Subcutaneous abdominal adipose tissue (tissue), 5 donors: ENCODE data around the gene SCT.

Source experiments
- H3K27ac ChIP-seq: one replicate; pipeline ENCODE4 v1.7.0; 2013; ENCODE audit warnings: low read depth, mild to moderate bottlenecking, inconsistent platforms, low read length, moderate library complexity
- H3K27me3 ChIP-seq, 5 donors: one replicate each; pipeline ENCODE4 v1.7.0; 2013; ENCODE audit warnings: low read length in 5 of 5, inconsistent platforms in 1 of 5; ENCODE audit not compliant: control insufficient read depth in 5 of 5, insufficient read depth in 4 of 5
- H3K36me3 ChIP-seq, 5 donors: one replicate each; pipeline ENCODE4 v1.7.0; 2013; ENCODE audit warnings: low read length in 5 of 5; ENCODE audit not compliant: control insufficient read depth in 5 of 5, insufficient read depth in 5 of 5
- H3K4me1 ChIP-seq, 5 donors: one replicate each; pipeline ENCODE4 v1.7.0; 2013; ENCODE audit warnings: low read length in 5 of 5, mild to moderate bottlenecking in 3 of 5, moderate library complexity in 1 of 5; ENCODE audit not compliant: control insufficient read depth in 5 of 5, insufficient read depth in 5 of 5
- H3K4me3 ChIP-seq, 5 donors: one replicate each; pipeline ENCODE4 v1.7.0; 2013; ENCODE audit warnings: low read length in 5 of 5, low read depth in 1 of 5
- H3K9ac ChIP-seq, 5 donors: one replicate each; pipeline ENCODE4 v1.7.0; 2013; ENCODE audit warnings: low read length in 5 of 5, mild to moderate bottlenecking in 4 of 5, moderate library complexity in 3 of 5
- H3K9me3 ChIP-seq, 5 donors: one replicate each; pipeline ENCODE4 v1.7.0; 2013; ENCODE audit warnings: low read length in 5 of 5; ENCODE audit not compliant: control insufficient read depth in 5 of 5
- donor health status: healthy.
- donor health status: healthy.
- donor health status: healthy.
- donor health status: healthy.
- donor health status: healthy.

Gene SCT

DNA sequence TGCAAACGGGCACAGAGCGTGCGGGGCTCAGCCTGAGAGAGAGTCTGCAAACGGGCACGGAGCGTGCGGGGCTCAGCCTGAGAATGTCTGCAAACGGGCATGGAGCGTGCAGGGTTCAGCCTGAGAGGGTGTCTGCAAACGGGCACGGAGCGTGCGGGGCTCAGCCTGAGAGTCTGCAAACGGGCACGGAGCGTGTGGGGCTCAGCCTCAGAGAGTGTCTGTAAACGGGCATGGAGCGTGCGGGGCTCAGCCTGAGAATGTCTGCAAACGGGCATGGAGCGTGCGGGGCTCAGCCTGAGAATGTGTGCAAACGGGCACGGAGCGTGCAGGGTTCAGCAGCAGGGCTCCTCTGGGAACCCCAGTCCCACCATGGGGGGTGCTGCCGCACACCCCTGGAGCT is 37.2 kb downstream of the SCT start:
- H3K4me1 ChIP-seq, result peaks cover 0 to 5% (median 0%) of the 10 kb centered on the region in 5 donors
- no peak overlapping the region for H3K27ac ChIP-seq
- H3K4me3 ChIP-seq, result no peak overlapping the region
- no peak overlapping the region for H3K9ac ChIP-seq
- no peaks in the 10 kb centered on the region for H3K27me3 ChIP-seq
- no peaks in the 10 kb centered on the region for H3K9me3 ChIP-seq
- peaks cover 0 to 88% (median 71%) of the 10 kb centered on the region in 5 donors for H3K36me3 ChIP-seq

DNA sequence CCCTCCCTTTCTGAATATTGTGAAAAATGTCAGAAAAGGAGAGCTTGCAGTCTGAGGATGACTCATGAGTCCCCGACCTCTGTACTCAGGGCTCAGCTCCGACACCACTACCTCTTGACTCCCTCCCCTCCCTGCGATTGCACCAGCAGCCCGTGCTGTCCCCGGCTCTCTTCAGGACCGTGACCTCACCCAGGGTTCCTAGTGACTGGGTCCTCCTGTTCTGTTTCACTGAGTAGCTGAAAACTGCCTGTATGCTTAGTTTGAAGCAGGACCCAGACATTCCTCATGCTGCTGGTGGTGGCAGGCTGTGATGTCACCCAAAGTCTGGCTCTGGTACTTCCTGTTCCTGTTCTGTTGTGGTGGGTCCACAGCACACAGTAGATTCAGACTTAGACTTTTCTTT is 39.0 kb downstream of the SCT start:
- H3K27ac ChIP-seq, result no peak overlapping the region

DNA sequence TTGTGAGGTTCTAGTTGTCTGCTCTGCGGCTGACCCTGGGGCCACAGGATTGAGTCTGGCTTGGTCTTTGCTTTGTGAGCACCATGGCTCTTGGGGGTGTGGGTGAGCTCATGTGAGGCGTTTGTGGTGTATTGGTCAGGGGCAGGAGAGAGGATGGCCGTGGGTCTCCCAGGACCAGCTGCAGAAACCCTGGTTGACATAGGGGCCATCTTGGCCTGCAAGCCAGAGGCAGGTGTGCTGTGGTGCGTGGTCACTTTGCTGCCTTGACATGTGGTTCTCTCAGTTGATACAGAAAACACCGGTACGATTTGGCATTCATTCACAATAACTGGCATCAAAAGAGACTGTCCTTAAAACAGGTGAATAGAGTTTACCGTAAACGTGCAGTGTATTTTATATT is 39.4 kb downstream of the SCT start:
- no peaks in the 10 kb centered on the region for H3K9me3 ChIP-seq
- H3K9ac ChIP-seq, result no peak overlapping the region
- H3K36me3 ChIP-seq, result peaks cover 0 to 84% (median 64%) of the 10 kb centered on the region in 5 donors
- peaks cover 0 to 5% (median 0%) of the 10 kb centered on the region in 5 donors for H3K4me1 ChIP-seq
- H3K4me3 ChIP-seq, result no peak overlapping the region
- no peaks in the 10 kb centered on the region for H3K27me3 ChIP-seq
- H3K27ac ChIP-seq, result no peak overlapping the region

More for the DNA sequence above, 39.0 kb downstream of the SCT start:
- H3K9me3 ChIP-seq, result no peaks in the 10 kb centered on the region
- no peak overlapping the region for H3K9ac ChIP-seq
- peaks cover 0 to 85% (median 69%) of the 10 kb centered on the region in 5 donors for H3K36me3 ChIP-seq
- peaks cover 0 to 5% (median 0%) of the 10 kb centered on the region in 5 donors for H3K4me1 ChIP-seq
- H3K4me3 ChIP-seq, result no peak overlapping the region
- no peaks in the 10 kb centered on the region for H3K27me3 ChIP-seq

DNA sequence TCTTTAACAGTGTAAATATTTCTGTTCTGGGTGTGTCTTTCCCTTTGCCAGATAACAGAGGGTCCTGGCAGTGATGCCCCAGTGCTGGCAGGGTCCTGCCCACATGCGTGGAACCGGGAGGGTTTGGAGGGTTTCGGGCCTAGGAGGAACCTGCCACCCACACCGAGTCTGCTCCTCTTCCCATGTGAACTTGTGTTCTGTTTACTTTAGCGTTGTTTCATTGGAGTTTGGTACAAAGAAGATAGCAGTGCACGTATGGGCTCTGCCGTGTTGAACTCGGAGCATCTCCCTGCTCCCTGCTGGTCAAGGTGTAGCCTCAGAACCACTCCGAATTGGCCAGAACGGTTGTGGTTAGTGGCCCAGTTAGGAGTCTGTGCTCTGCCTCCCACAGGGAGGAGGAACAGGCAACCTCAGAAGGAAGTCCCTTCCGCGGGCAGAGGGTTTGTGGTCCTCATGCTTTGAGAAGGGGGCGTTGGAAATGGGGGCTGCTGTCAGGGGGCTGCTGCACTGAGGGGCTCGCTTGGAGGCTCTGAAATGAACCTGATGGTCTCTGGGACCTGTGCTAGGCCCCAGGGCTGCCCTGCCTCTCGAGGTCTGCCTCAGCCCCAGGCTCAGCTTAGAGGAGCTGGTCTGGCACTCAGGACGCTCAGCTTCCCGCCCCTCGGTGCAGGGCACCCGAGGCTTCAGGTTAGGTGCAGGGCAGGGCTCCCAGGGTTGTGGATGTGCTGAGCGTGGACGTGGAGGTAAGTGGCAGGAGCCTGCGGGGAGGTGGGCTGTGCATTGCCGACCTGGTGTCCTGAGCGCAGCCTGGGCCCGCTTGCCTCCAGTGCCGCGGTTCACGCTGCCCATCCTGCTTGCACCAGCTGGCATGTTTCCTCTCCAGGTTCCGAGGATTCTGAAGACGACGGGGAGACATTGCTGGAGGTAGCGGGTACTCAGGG is 40.3 kb downstream of the SCT start:
- H3K4me1 ChIP-seq, result peaks cover 0 to 5% (median 0%) of the 10 kb centered on the region in 5 donors
- peaks cover 0 to 85% (median 65%) of the 10 kb centered on the region in 5 donors for H3K36me3 ChIP-seq
- H3K27me3 ChIP-seq, result no peaks in the 10 kb centered on the region
- no peak overlapping the region for H3K4me3 ChIP-seq
- H3K27ac ChIP-seq, result no peak overlapping the region
- H3K9me3 ChIP-seq, result no peaks in the 10 kb centered on the region
- no peak overlapping the region for H3K9ac ChIP-seq

DNA sequence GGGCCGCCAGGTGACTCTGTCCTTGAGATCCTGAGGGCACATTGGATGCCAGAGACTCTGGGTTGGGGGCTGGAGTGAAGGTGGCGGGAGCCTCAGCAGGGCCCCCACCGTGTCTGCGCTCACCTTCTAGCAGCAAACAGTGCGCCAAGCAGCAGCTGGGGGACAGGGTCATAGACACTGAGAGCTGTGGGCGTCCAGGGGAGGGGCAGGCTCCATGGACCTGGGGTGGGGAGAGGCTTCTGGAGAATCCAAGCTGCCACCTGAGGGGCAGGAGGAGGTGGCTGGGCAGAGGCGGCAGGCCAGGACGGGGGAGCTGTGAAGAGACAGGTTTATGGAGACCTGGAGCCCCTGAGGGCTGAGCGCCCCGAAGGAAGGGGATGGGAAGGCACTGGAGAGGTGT is 42.7 kb downstream of the SCT start:
- Histone ChIP-seq H3K9me3 (no peaks in the 10 kb centered on the region), H3K4me1 (peaks cover 2 to 16% (median 14%) of the 10 kb centered on the region in 5 donors), H3K36me3 (peaks cover 0 to 65% (median 44%) of the 10 kb centered on the region in 5 donors)

DNA sequence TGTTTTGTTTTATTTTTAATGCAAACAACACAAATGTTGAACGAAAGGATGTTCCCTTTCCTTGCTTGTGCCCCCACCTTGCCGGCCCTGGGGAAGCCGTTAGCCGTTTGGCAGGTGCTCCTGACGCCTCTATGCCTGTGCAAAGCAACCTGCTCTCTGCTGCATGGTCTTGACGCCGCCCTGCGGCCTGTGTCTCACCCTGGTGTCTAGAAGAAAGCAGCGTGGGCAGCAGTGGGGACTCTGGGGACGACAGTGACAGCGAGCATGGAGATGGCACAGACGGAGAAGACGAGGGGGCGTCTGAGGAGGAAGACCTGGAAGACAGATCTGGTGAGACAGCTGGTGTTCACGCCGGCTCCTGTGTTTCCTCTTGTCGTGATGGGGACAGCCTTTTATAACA is 45.2 kb downstream of the SCT start:
- no peaks in the 10 kb centered on the region for H3K9me3 ChIP-seq
- H3K36me3 ChIP-seq, result peaks cover 0 to 43% (median 24%) of the 10 kb centered on the region in 5 donors
- H3K9ac ChIP-seq, result no peak overlapping the region
- peaks cover 16 to 41% (median 32%) of the 10 kb centered on the region in 5 donors for H3K4me1 ChIP-seq
- H3K27me3 ChIP-seq, result no peaks in the 10 kb centered on the region
- no peak overlapping the region for H3K4me3 ChIP-seq
- no peak overlapping the region for H3K27ac ChIP-seq

More for the DNA sequence above, 42.7 kb downstream of the SCT start:
- H3K4me3 ChIP-seq, result no peak overlapping the region
- H3K27ac ChIP-seq, result no peak overlapping the region
- H3K27me3 ChIP-seq, result no peaks in the 10 kb centered on the region
- no peak overlapping the region for H3K9ac ChIP-seq

DNA sequence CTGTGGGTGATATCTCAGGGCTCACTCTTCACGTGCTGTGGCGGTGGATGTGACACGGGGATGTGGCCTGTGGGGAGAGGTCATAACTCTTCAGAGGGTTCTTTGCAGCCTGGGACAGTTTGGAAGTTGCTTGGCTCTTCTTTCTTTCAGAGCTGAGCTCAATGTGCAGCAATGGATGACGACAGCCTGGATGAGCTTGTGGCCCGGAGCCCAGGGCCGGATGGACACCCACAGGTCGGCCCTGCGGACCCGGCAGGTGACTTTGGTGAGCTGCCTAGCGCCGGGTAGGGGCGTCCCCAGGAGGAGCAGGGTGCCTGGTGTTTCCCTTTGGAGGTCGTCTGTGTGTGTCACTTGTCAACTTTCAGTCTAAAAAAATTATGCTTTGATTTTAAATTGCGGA is 45.6 kb downstream of the SCT start:
- Histone ChIP-seq H3K9ac (no peak overlapping the region), H3K27me3 (no peaks in the 10 kb centered on the region), H3K4me1 (peaks cover 16 to 41% (median 32%) of the 10 kb centered on the region in 5 donors), H3K9me3 (no peaks in the 10 kb centered on the region), H3K4me3 (no peak overlapping the region), H3K36me3 (peaks cover 0 to 39% (median 20%) of the 10 kb centered on the region in 5 donors), H3K27ac (no peak overlapping the region)

DNA sequence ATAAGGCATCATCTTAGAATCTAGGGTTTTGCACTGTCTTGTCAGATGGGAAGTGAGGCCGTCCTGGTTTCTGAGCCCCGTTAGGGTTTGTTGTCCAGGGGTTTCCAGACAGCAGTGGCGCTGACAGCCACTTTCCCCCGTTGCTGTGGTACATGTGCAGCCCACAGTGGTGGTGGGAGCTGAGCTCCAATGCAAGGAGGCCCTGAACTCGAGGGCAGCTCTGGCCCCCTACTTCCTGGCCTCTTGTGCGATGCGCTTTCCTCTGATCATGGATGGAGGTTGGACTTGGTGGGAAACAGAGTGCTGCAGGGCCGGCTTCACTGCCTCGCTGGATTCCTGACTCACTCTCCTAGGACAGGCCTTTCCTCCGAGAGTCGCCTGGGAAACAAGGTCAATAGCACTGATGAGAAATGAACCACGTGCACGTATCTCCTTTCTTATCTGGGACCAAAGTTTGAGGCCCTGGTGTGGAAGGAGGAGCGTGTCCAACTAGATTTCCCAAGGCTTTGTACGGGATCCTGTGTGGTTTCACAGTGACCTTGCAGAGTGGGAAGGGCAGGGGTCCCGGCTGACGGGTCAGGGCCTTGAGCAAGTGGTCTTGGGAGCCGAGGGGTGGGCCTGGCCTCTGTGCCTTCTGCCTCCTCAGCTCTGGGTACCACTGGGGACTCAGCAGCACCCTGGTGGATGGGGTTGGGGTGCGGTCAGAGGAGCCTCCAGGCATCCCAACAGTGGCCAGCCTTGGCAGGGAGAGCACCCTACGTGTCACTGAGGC is 47.0 kb downstream of the SCT start:
- H3K4me3 ChIP-seq, result no peak overlapping the region
- H3K27me3 ChIP-seq, result peaks cover 0 to under 1% (median 0%) of the 10 kb centered on the region in 5 donors
- H3K9me3 ChIP-seq, result no peaks in the 10 kb centered on the region
- peak overlapping the region in 1 of 5 donors; percentile 54 for H3K9ac ChIP-seq
- H3K27ac ChIP-seq, result no peak overlapping the region
- H3K36me3 ChIP-seq, result peaks cover 0 to 32% (median 18%) of the 10 kb centered on the region in 5 donors
- peaks cover 16 to 48% (median 38%) of the 10 kb centered on the region in 5 donors for H3K4me1 ChIP-seq

DNA sequence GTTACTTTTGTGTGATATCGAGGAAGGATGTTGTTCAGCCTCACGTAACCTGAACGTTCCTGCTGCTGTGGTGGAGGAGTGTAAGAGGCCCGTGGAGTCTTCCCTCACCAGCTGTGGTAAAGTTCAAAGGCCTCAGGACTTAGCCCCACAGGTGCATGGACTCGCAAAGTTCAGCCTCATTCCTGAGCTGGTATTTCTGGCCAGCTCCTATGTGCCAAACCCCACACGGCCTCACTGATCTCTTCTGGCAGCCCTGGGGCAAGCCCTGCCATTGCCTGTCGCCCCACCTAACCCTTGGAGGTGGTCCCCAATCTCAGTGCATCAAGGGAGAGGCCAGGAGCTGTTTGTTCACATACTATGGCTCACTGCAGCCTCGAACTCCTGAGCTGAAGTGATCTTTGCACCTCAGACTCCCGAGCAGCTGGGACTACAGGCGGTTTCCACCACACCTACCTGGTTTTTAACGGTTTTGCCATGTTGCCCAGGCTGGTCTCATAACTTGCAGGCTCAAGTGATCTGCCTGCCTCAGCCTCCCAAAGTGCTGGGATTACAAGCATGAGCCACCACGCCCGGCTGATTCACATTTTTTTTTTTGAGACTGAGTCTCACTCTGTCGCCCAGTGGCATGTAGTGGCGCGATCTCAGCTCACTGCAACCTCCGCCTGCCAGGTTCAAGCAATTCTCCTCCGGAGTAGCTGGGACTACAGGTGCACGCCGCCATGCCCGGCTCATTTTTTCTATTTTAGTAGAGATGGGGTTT is 48.5 kb downstream of the SCT start:
- Histone ChIP-seq H3K4me3 (peak overlapping the region in 4 of 5 donors; percentile 87 to 98 (median 91)), H3K4me1 (peaks cover 16 to 50% (median 41%) of the 10 kb centered on the region in 5 donors), H3K27ac (no peak overlapping the region), H3K9ac (peak overlapping the region; percentile 42 to 100 (median 98)), H3K27me3 (peaks cover 0 to 5% (median 2%) of the 10 kb centered on the region in 5 donors), H3K9me3 (no peaks in the 10 kb centered on the region), H3K36me3 (peaks cover 0 to 20% (median 10%) of the 10 kb centered on the region in 5 donors)
